NB4 (cell line): Measurements from ENCODE around the gene VTCN1.

Experiments
- DNase-seq: peaks from one replicate; pipeline ENCODE4 v3.0.0; 2010; ENCODE audit warnings: low read depth
- H3K4me3 ChIP-seq: one replicate; pipeline ENCODE4 v1.5.1; 2011; ENCODE audit warnings: mild to moderate bottlenecking, low read depth, low read length, moderate library complexity
- MYC ChIP-seq: IDR thresholded peaks from 2 replicates; pipeline ENCODE4 v1.6.1; 2011; ENCODE audit warnings: low read depth, low read length
- POLR2A ChIP-seq: IDR thresholded peaks from 2 replicates; pipeline ENCODE4 v1.6.1; 2011; ENCODE audit warnings: mild to moderate bottlenecking; ENCODE audit not compliant: insufficient read length; ENCODE audit errors: extremely low read depth
- TF ChIP-seq, protein P1 (sequence below): IDR thresholded peaks from 2 replicates; pipeline ENCODE4 v1.6.1; 2011; ENCODE audit warnings: low read depth, low read length
- TF ChIP-seq, protein P2 (sequence below): IDR thresholded peaks from one replicate; pipeline ENCODE4 v1.5.1; 2012; ENCODE audit warnings: low read depth, low read length

VTCN1 gene

GRCh38 chr1:117138106-117138505 lies 72.6 kb downstream of the VTCN1 start:
- H3K4me3 ChIP-seq = no peak overlapping the region
- no peak for DNase-seq
- TF ChIP-seq POLR2A (no peak), MYC (no peak)
- TF ChIP-seq, protein P1, sequence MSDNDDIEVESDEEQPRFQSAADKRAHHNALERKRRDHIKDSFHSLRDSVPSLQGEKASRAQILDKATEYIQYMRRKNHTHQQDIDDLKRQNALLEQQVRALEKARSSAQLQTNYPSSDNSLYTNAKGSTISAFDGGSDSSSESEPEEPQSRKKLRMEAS = no peak
- TF ChIP-seq, protein P2, sequence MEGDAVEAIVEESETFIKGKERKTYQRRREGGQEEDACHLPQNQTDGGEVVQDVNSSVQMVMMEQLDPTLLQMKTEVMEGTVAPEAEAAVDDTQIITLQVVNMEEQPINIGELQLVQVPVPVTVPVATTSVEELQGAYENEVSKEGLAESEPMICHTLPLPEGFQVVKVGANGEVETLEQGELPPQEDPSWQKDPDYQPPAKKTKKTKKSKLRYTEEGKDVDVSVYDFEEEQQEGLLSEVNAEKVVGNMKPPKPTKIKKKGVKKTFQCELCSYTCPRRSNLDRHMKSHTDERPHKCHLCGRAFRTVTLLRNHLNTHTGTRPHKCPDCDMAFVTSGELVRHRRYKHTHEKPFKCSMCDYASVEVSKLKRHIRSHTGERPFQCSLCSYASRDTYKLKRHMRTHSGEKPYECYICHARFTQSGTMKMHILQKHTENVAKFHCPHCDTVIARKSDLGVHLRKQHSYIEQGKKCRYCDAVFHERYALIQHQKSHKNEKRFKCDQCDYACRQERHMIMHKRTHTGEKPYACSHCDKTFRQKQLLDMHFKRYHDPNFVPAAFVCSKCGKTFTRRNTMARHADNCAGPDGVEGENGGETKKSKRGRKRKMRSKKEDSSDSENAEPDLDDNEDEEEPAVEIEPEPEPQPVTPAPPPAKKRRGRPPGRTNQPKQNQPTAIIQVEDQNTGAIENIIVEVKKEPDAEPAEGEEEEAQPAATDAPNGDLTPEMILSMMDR = no peak

DNA sequence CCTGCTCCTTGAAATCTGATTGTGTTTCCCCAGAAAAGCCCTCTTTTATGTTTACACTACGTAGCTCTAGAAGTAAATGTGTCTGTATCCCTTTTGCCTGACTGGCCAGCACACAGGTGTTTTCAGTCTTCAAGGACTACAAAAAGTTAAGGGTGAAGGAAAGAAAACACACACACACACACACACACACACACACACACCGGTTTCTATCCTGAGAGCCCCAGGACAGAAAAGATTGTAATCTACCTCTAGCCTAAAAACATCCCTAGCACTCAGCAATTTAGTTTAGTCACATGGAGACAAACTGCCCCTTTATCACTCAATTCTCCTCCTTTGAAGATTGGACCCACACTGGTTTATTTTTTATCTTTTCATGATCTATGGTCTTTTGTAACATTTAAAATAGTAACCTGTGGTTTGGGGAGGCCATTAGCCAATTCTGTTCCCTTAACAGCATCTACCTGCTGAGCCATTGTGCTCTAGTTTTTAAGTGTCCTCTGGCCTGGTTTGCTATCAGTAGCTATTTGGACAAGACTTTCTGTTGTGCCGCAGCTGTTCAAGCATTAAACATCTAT lies 73.4 kb downstream of the VTCN1 start:
- no peak for DNase-seq
- no peak overlapping the region for H3K4me3 ChIP-seq
- TF ChIP-seq, protein P1 = no peak
- TF ChIP-seq MYC = no peak
- TF ChIP-seq, protein P2 = no peak
- TF ChIP-seq POLR2A = no peak

DNA sequence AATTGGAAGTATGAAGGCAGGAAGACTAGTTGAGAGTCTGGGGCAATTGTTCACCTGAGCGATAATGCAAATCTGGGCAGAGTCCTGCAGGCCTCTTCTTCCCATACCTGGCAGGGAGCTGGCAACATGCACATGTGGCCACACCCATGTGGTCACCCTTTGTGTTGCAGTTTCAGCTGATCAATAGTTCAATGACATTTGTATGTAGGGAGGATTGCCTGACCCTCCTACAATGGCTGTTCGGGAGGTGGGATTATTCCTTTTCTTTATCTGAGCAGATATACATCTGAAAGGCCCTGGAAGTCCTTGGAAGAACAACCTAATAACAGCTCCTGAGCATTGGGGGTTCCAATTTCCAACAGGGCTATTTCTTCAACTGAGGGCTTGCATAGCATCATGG lies 74.0 kb downstream of the VTCN1 start:
- no peak overlapping the region for H3K4me3 ChIP-seq
- no peak for DNase-seq
- TF ChIP-seq POLR2A (no peak), MYC (no peak)
- TF ChIP-seq, protein P1 = no peak
- TF ChIP-seq, protein P2 = no peak

DNA sequence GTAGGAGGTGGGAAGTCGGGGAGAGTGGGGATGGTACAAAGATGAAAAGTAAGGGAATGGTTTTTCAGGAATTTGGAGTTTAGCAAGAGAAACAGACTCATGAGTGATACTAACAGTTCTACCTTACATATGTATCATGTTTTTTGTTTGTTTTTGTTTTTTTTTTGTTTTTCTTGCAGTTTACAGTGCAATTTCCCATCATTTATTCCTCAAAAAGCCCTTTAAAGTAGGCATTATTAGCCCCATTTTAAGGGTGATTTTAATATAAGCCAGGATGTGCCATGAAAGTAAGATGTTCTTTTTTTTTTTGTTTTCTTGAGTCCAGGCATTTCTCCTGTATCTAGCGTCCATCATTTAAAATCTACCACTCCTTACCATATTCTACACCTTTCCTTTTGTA lies 75.4 kb downstream of the VTCN1 start:
- no peak overlapping the region for H3K4me3 ChIP-seq
- DNase-seq = no peak
- TF ChIP-seq POLR2A (no peak), MYC (no peak)
- TF ChIP-seq, protein P1 = no peak
- TF ChIP-seq, protein P2 = no peak

DNA sequence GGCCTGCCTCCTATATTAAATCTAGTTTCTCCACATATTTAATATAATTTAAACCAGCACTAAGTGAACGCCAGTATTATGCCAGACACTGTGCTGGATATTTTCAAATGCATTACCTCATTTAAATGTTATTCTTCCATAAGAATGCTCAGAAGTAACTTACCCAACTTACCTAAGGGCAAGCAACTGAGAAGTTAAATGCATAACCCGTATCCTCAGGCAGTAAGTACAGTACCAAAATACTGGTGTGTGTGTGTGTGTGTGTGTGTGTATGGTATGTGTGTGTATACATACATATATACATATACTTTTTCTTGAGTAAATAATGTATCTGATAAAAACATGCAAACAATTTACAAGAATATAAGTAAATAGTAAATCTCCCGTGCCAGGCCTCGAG lies 80.2 kb downstream of the VTCN1 start:
- TF ChIP-seq, protein P2 = no peak
- TF ChIP-seq MYC (no peak), POLR2A (no peak)
- TF ChIP-seq, protein P1 = no peak
- no peak for DNase-seq
- H3K4me3 ChIP-seq = no peak overlapping the region
